GM19099 (cell line): Measurements from ENCODE around the gene ZNF648.

Source experiments
- POLR2A ChIP-seq: IDR thresholded peaks from 3 replicates; pipeline ENCODE4 v1.6.1; 2011; ENCODE audit warnings: low read depth; ENCODE audit not compliant: insufficient read length; ENCODE audit errors: extremely low read depth

Gene ZNF648

GRCh38 chr1:182061594-182061993, at the start of gene ZNF648:
Gene ZNF648, minus strand, starts transcription at chr1:182061712. Its CDS starts 3,702 bp downstream, at chr1:182058010.
- TF ChIP-seq POLR2A, result no peak

DNA sequence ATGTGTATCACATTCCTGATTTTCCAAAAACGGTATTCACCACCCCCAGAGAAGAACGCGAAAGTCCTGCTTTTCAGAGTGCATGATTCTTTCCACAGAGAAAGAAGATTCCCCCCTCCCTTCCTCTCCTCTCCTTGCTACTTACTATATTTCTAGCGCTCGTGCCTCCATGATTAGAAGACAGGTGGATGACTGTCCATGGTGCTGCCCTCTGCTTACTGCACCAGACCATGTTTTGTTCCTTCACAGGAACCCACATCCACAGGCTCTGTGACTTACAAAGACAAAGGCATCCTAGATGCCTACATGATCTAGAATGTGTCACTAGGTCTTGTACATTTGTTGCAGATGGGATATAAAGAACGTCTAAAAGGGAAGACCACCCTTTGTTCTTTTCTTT, 49.1 kb upstream of the ZNF648 start:
- no peak for TF ChIP-seq POLR2A

DNA sequence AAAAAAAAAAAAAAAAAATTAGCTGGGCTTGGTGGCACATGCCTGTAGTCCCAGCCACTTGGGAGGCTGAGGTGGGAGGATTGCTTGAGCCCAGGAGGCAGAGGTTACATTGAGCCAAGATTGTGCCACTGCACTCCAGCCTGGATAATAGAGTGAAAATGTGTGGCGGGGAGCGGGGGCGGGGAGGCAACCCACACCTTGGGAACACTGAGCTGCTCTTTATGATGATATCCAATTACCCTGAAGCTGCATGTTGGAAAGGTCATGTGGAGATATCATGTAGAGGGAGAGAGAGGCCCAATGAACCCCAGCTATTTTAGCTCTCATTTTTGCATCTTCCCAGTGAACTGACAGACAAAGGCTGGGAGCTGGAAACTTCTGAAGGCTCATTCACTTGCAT, 48.3 kb upstream of the ZNF648 start:
- no peak for TF ChIP-seq POLR2A

DNA sequence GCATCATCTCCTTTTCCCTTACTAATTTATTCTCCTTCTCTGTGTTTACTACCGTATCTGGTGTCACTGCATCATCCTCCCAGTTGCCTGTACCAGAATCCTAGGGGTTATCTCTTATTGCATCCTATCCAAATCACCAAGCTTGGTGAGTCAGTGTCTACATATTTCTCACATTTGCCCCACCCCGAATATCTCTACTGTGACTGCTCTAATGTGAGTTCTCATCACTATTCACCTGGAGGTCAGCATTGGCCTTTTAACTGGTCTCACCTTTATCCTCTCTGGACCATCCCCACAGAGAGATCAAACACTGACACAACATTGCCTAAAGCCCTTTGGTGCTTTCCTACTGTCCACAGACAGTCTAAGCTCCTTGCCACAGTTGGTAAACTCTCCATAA, 45.7 kb upstream of the ZNF648 start:
- no peak for TF ChIP-seq POLR2A

DNA sequence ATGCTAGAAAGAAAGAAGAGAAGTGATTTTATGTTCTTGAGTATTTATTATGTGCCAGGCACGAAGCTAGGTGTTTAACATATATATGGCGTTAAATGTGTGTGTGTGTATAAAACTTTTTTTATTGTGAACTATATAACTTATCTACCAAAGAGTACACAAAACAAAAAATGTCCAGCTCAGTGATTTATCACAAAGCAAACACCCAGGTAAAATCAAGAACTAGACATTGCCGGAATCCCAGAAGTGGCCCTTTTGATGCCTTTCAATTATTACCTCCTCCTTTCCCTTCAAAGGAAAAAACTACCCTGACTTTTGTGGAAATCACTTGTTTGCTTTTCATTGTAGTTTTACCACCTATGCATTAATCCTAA, 40.5 kb upstream of the ZNF648 start:
- no peak for TF ChIP-seq POLR2A

- no peak for TF ChIP-seq POLR2A
These were observed 40.0 kb upstream of the ZNF648 start for GRCh38 chr1:182101415-182102042.

- TF ChIP-seq POLR2A, result no peak
These were observed 36.8 kb upstream of the ZNF648 start for GRCh38 chr1:182098301-182098700.

- no peak for TF ChIP-seq POLR2A
These were observed 34.4 kb upstream of the ZNF648 start for GRCh38 chr1:182095946-182096345.

DNA sequence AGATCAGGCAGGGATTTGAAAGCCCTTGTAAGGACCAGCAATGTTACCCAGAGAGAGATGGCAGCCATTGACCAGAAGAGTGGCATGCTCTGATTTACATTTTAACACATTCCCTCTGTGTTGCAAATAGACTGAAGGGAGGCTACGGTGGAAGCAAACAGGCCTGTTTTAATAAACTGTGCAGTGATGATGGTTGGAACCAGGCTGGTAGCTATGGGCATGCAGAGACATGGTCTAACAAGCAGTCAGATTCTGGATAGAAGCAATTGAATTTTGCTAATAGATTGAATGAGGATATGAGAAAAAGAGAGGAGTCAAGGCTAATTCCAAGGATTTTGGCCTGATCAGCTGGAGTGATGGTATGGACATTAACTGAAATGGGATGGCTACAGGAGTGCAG, 32.3 kb upstream of the ZNF648 start:
- no peak for TF ChIP-seq POLR2A

- no peak for TF ChIP-seq POLR2A
These were observed 30.8 kb upstream of the ZNF648 start for GRCh38 chr1:182092336-182092735.

GRCh38 chr1:182091083-182091482, 29.6 kb upstream of the ZNF648 start:
- no peak for TF ChIP-seq POLR2A

GRCh38 chr1:182087719-182088350, 26.3 kb upstream of the ZNF648 start:
- no peak for TF ChIP-seq POLR2A

DNA sequence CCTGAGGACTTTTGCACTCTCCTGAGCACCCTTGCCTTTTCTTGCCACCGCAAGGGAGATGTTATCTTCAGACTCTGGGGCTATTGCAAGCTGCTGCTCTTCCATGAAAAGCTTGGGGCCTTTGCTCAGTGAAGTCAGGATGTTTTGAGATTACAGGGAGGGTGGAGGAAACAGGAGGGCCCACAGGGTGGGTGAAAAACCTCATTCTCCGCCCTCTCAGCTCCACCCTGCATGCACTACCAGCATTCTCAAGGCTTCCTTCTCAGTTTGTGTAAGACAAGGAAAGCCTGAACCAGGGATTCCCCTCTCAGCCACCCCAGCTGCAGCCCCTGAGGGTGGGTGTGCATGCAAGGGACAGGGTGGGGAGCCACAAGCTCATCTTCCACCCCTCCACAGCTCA, 25.8 kb upstream of the ZNF648 start:
- no peak for TF ChIP-seq POLR2A

- no peak for TF ChIP-seq POLR2A
These were observed 25.1 kb upstream of the ZNF648 start for GRCh38 chr1:182086620-182087019.

GRCh38 chr1:182086136-182086535, 24.6 kb upstream of the ZNF648 start:
- TF ChIP-seq POLR2A, result no peak

DNA sequence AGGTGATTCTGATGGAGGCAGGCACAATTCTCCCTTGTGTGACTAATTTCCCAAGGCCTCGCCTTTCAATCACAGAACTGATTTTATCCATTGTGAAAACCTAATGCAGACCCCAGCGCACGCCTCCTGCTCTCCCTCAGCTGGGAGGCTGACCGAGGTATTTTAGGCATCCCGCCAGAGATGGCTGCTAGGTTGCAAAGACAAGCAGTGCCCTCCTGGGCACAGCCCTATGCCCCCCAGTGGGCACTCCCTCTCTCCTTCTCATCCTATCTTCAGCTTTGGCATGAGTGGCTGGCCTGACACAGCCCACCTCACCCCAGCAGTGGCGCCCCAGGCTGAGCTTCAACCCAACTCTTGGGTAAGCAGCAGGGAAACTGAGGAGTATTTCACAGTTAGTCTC, 24.2 kb upstream of the ZNF648 start:
- TF ChIP-seq POLR2A, result no peak
